Activated T-helper 1 cell treated with anti-CD3 and anti-CD28 coated beads, Interleukin-2, amount 50 U/mL, for 16 hours (primary cell): ENCODE results near the gene PCGF5.
"Not testable (repeated sequence)": the region's sequence is repeated elsewhere in the genome, so short reads cannot be mapped to it uniquely, and the experiment has no call there.

Source experiments
- DNase-seq, 2 donors: peaks; one replicate each; pipeline ENCODE4 v3.0.0-alpha.2; 2020; ENCODE audit warnings: low read depth in 1 of 2, low spot score in 1 of 2

Gene PCGF5

DNA sequence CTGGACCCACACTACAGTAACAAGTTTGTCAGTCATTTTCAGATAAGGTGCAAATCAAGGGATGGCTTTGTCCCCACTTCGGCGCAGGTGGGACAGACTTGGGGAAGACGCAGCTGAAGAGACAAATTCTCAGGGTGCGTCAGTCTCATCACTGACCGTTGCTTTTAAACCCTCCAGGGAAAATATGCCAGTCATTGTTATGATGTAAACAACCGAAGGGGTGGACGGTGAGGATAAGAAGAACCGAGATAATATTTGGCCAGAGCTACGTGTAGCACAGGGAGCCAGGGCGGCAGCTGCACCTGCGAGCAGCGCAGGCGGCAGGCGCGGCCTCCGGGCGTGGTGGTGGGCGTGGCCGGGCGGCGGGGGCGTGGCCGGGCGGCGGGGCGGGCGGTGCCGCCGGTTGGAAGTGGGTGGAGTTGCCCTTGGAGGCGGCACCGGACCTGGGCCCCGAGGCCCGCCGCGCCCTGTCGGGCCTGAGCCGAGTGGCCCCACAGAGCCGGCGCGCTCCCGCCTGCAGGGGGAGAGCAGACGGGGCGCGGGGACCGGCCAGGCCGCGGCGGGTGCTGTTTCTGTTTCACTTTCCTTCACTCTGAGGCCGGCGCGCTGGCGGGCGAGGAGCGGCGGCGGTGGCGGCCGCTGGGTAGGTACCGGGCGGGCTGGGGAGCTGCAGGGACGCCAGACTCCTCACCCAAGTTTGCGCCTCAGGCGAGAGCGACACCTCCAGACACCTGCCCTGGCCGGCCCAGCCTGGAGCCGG, at the start of gene PCGF5:
PCGF5 (plus strand) TSS at position 470 of the 760 bp plus-strand sequence. CDS start 2,209 bp downstream, outside the sequence.
- DNase-seq = peak; percentile 86 to 90

DNA sequence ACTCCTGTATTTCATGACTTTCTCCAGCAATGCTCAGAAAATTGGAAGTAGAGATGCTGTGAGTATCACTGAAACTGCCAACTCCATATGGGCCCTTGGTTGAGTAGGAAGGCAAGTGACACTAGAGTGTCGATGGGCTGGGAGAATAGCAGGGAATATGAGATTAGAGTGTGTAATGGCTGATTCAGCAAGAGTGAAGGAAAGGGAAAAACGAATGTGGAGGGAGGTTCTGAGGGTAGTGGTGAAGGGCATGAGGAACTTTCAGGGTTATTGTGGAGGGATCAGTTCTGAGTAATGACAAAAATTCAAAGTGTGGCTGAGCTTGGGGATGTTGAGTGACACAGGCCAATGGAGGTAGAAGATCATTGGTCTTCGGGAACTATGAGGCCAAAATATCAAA, 49.0 kb upstream of the PCGF5 start:
- no peak for DNase-seq

DNA sequence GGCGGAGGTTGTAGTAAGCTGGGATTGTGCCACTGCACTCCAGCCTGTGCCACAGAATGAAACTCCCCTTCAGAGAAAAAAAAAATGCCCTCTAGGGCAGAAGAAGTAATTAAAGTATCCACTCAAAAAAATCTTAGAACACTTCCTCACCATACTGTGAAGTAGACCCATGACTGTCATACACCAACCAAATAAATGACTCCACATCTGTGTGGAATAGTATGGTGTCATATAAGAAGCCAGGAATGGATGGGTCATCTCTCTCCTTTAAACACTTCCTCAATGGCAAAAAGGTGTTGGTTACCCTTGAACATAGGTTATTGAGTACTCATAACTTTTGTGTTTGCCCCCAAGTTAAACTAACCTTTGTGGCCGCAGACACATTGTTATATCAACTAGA, 48.1 kb upstream of the PCGF5 start:
- no peak for DNase-seq

DNA sequence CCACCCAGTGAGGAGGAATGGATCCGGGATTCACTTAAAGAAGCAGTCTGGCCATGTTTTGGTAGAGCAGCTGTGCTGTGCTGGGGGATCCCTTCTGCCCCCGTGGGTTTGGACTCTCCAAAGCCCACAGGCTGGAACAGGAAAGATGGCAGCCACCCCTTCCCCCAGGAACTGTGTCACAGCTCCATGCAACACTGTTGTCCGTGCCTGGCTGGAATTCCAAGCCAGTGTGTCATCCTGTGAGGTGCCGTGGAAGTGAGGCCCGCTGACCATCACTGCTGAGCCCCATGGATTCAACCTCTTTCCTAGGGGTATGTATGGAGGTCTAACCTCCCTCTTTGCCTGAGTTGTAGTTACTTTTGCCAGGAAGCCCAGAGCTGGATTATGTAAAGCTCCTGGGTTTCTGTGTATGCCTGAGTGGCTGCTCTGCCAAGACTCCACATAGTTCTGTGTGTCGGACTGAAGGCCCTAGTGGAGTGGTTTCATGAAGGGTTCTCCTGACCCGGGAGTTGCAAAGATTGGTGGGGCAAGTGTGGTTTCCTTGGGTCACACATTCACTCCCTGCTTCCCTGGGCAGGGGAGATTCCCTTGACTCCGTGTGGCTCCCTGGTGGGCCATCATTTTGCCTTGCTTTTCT, 35.1 kb upstream of the PCGF5 start:
- DNase-seq = no peak

DNA sequence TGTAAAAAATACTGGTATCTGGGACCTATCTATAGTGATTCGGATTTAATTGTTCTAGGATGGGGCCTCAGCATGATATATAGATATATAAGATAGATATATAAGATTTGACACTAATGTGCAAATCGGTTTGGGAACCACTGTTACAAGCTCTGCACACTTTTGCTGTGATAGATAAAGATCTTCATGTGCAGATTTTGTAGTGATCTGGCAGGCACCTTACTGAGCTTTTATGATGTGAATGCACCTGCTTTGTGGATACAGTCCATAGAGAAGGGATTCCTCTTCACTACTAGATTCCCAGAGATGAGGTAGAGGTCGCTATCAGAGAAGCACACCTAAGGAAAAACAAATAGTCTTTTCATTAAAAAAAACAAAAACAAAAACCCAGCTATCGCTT, 33.3 kb upstream of the PCGF5 start:
- no peak for DNase-seq

DNA sequence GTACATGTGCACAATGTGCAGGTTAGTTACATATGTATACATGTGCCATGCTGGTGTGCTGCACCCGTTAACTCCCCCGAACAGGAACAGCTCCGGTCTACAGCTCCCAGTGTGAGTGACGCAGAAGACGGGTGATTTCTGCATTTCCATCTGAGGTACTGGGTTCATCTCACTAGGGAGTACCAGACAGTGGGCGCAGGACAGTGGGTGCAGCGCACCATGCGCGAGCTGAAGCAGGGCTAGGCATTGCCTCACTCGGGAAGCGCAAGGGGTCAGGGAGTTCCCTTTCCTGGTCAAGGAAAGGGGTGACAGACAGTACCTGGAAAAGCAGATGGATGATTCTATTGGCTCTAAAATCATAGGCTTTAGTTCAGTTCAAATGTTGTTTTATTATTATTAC, 32.5 kb upstream of the PCGF5 start:
- not testable (repeated sequence) for DNase-seq

DNA sequence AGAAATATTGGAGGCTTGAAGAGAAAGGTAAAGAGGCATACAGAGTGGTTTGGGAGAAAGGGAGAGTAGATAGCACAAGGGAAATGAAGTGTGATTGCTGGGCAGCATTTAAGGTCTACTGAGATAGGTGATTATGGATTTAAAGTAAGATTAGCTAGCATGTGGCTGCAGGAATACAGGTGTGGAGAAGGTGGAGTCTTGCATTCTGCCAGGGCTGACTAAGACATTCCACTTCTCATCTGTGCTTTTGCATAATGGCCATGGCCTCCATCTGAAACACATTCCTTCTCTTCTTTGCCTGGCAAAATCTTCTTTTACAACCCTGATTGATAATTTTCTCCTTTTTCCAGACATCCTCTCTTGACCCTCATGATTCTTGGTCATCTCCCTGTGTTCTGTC, 31.6 kb upstream of the PCGF5 start:
- DNase-seq = no peak

DNA sequence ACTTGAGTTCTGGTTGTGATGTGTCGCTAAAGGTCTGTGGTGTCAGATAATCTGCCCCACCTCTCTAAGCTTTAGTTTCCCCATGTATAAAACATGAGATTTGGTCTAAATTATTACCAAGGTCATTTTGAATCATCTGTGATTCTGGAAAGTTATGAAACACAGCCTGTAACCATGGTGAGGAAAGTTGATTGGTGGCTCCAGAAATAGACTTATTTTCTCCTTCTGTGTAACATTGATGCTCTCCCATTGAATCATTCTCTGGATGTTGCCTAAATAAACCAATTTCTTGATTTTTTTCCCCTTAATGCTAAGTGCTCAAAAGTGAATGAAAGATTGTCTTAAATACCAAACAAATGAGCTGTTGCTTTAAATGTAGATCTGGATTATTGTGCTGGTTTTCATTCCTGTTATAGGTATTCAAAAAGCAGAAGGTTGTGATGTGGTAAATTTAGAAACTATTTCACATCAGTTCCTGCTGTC, 30.0 kb upstream of the PCGF5 start:
- no peak for DNase-seq

DNA sequence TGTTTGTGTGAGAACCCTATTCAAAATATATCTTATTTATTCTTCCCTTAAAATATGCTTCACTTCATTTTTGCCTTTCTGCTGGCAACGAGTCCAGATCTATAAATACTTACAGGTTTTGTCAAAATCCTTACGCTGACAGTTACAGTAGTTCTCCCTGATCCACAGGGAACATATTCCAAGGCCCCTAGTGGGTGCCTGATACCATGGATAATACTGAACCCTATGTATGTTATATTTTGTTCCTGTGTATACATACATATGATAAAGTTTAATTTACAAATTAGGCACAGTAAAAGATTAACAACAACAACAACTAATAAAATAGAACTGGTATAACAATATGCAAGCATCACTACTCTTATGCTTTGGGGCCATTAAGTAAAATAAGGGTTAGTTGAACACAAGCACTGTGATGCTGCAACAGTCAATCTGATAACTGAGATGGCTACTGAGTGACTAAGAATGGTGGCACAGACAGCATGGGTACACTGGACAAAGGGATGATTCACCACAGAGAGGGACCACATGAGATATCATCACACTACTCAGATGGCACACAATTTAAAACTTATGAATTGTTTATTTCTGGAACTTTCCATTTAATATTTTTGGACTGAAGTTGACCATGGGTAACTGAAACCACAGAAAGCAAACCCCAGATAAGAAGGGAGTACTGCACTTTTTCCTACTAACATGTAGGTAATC, 29.4 kb upstream of the PCGF5 start:
- DNase-seq = no peak

DNA sequence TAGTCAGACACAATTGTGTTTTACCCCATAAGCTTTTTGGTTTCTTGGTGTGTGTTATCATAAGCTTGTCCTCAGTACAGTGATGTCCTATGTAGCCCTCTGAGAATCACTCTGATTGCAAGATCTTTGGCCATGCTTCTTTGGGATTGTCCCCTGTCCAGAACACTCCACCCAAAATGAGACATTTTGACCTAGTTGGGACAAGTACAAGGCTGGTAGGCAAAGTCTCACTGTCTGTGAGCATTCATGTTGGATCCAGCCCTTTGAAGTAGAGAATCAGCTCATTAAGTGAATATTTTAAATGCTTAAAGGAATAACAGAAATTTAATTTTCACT, 28.9 kb upstream of the PCGF5 start:
- no peak for DNase-seq

DNA sequence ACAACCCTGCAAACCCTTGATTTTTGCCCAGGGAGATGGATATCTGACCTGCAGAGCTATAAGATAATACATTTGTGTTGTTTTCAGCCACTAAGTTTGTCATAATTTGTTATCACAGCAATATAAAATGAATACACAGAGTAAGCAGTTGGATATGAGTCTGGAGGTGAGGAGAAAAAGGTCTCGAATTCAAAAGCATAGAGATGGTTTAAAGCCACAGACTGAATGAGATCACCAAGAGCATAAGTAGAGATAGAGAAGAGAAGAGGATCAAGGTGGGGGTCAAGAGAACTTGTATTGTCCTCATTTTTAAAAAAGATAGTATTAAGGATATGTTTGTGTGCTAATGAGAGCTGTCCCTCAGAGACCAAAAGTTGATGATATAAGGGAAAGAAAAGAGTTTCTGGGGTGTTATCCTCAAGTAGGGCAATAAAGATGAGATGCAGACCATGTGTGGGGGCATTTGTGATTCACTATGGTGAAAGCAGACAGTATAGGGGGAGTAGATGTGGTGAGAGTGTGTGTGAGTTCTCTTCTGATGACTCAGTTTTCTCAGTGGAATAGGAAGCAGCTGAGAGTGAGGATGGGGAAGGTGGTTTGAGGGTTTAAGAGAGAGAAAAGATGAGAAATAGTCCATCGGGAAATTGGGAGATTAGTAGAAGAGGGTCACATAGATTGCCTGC, 25.8 kb upstream of the PCGF5 start:
- no peak for DNase-seq

DNA sequence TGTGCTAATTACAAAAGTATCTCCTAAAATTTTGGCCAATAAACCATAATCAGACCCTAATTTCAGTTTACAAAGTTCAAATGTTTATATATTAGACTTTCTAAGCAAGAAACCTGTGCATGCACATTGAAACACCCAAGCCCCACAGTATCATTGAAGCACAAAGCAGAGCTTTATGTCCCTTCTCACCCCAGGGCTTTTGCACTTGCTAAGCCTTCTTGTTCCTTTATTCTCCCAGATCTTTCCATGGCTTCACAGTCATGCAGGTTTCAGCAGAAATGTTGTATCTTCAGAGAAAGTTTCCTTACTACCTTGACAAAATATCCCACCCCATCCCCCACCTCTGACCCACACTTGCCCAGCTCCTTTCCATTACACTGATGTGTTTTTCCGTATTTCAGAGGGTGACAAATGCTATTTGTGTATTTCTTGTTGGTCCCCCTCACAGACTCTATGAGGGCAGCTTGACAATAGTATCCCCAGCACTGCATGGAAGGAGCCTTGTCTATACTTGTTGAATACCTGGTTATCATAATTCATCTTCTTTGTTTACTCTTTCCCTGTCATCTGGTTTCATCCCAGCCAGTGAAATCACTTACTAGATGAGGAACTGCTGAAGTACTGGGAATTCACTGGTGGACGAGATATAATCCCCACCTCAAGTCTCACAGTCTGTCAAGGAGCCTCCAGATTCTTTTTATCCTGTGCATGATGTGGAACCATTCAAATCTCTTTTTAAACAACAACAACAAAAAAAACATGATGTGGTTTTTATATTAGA, 24.0 kb upstream of the PCGF5 start:
- DNase-seq = no peak

DNA sequence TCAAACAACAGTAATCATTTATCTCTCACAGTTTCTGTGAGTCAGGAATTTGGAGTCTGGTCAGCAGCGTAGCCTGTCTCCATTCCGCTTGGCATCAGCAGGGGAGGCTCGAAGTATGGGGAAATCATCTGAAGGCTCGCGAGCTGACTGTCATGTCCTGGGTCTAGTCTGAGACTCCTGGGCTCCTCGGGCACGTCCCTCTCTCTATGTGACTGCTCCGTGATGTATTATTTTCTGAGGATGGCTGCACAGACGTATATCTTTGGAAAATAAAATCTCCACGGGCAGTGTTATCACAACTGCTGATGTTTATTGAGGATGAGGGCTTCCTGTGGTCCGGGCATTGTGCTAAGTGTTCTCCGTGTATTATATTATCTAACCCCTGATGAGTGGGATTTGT, 23.3 kb upstream of the PCGF5 start:
- no peak for DNase-seq

DNA sequence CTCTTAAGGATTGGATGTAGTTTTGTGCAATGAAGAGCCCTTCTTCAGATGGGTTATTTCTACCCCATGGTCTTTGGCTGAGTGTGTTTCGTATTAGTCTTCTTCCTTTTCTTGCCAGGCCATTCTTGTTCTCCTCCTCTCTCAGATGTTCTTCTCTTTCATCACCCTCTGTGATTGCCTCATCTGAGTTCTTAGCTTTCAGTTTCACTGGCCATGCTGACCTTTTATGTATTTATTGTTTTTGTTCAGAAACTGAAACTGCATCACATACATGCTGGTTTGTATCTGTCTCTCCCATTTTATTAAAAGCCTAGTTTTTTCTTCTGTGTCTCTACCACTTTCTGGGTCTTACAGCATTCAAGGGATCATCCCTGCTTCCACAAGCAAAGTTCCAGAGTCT, 21.7 kb upstream of the PCGF5 start:
- DNase-seq = no peak

DNA sequence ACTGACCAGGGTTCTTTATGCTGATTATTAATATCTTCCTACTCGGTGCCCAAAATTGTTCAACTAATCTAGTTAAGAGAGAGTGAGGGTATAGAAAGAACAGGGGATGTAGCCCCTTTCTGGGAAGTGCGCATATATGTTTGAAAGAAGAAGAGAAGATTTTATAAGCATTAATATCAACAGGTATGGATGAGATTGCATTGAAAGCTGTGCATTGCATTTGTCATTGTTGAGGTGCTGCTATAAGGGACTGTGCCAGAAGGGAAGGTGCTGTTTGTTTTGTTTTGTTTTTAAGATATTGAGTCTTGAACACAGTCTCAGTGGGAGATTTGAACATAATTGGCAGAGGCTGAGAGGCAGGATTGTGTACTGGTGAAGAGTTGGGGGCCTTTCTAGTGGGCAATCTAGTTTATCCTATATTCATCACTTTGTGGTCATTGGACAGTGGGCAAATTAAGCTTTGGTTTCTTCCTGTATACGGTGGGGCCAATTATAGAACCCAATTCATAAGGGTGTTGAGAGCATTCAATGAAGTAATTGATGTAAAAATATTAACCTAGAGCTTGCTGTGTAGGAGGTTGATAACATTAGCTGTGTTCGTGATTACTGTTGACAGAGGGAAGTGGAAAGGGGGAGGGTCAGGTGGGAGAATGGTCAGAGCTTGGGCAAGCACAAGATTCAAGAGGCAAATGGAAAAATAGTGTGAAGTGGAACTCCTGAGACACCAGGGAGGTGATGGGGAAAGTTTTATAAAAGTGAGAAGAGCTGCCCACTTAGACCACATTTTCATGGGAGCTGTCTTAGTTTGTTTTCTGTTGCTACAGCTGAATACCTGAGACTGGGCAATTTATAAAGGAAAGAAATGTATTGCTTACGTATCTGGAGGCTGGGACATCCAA, 19.9 kb upstream of the PCGF5 start:
- no peak for DNase-seq

DNA sequence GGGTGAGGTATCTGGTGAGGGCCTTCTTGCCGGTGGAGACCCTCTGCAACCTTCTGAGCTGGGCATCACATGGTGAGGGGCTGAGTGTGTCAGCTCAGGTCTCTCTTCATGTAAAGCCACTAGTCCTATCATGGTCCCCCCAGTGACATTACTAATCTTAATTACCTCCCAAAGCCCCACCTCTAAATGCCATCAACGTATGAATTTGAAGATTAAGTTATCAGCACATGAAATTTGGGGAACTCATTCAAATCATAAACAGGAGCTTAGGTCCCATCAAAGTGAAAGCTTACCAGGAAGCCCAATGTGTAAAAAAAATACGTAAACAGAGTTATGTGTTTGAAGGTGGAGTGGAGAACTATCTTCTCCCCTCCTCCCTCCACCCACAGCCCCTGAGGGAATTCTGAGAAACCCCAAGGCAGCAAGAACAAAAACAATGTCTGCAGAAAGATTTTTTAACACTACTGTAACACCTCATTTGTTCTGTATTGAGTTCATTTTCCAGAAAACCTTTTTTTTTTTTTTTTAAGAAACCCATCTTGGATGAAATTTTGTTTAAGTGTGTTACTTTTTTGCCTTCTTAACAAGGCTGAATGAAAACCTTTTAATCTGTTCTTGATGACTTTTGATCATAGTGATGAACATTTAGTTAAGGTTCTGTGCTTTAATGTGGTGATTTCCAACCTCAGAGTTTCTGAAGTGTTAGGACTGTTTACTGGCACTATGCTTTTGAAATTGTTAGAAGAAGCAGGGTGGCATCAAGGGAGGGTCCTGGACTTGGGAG, 19.1 kb upstream of the PCGF5 start:
- DNase-seq = no peak

DNA sequence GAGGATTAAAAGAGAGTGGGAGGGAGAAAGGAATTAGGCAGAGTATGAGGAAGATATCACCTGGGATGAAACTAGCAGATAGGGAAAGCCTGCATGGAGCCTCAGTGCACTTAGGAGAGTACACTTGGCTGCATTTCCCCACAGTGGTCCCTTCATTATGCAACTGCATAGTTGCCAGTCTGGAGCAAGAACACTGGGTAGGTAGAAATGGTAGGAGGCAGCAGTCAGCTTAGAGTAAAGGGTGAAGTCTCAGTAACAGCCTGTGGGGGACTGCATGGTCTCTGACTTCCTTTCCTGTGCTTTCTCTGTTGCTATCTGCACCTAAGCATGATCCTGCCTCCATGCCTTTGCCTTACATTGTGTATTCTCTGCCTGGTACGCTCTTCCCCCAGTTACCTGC, 14.0 kb upstream of the PCGF5 start:
- no peak for DNase-seq

DNA sequence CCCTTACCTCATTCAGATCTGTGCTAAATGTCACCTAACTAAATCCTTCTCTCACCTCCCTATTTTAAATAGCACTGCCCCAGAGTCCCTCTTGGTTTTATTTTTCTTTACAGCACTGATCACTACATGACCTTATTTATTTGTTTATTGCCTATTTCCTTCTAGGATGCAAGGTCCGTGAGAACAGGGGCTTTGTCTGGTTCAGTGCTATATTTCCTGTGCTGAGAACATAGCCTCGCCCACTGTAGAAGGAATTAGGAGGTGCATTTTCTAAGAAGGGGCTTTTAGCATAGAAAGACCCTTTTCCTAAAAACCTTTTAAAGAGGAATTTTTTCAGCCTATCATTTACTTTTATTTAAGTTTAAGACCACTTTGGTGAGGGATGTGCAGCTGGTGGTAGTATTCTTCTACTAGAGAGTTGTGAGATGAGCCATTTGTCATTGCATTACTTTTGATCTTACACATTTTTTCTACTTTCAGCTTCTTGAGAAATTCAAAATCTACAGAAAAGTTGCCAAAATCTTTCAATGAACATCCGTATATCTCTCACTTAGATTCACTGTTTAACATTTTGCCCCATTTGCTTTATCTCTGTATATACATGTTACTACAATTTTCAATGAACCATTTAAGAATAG, 13.5 kb upstream of the PCGF5 start:
- no peak for DNase-seq

DNA sequence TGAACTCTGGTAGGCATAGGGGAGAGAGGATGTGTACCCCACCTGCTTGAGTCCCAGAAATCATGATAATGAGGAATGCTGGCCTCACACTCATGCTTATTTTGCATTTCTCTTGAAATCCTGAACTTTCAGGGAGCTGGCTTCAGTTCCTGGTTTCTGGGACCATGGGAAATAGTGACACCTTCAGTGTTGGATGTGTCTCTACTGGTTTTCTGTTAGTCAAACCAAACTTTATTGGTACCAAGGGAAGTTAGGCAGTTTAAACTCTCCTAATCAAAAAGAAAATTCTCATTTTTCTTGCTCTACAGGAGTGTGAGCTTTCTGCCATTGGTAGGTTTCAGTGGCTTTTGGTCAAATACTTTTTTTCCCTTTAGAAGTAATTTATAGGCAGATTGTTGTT, 11.8 kb upstream of the PCGF5 start:
- DNase-seq = no peak
